Activated CD8-positive, alpha-beta memory T cell treated with anti-CD3 and anti-CD28 coated beads, Interleukin-2, amount 50 U/mL, for 24 hours (primary cell): ENCODE measurements around the gene PGM1.

Experiments used
- DNase-seq: peaks from one replicate; pipeline ENCODE4 v3.0.0-alpha.2; 2020; ENCODE audit errors: extremely low read depth

PGM1 gene

GRCh38 chr1:63701187-63701586 is 108.0 kb downstream of the PGM1 start:
- DNase-seq: no peak

GRCh38 chr1:63703701-63704107 is 110.5 kb downstream of the PGM1 start:
- no peak for DNase-seq

GRCh38 chr1:63704443-63704842 is 111.2 kb downstream of the PGM1 start:
- no peak for DNase-seq

GRCh38 chr1:63705078-63705477 is 111.9 kb downstream of the PGM1 start:
- no peak for DNase-seq

DNA sequence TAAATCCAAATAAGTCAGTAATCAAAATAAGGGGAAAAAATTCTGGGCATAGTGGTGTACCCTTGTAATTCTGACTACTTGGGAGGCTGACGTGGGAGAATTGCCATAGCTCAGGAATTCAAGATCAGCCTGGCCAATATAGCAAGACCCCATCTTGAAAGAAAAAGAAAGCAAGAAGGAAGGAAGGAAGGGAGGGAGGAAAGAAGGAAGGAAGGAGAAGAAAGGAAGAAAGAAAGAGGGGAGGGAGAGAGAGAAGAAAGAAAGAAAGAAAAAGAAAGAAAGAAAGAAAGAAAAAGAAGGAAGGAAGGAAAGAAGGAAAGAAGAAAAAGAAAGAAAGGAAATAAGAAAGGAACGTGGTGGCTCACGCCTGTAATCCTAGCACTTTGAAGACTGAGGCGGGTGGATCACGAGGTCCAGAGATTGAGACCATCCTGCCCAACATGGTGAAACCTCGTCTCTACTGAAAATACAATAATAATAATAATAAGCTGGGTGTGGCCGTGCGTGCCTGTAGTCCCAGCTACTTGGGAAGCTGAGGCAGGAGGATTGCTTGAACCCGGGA is 116.1 kb downstream of the PGM1 start:
- no peak for DNase-seq
